GM21723 (cell line): ENCODE data around the gene SLC22A14.
"Not testable (repeated sequence)": the region's sequence is repeated elsewhere in the genome, so short reads cannot be mapped to it uniquely, and the experiment has no call there.

Experiments used
- ATAC-seq: cut with Tn5 transposase; IDR thresholded peaks from one replicate; pipeline ENCODE4 v1.9.1; 2021; ENCODE audit warnings: mild to moderate bottlenecking, moderate library complexity; ENCODE audit not compliant: unreplicated experiment

The SLC22A14 gene

DNA sequence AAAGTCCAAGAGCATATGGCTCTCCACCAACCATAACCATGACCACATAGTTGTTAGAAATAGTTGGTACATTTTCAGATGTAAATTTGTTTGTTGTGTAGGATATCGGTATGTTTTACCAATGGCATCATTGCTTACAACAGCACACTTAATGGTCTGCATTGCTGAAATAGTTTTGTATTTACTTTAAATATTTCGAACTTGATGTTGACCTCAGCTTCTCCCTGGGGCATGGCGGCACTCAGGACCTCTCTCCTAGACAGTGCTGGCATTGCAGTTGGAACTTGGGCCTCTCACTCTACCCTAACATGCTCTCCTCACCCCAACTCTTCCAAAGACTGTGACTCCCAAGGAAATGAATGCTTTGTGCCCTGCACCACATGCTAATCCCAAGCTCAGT lies 11.5 kb upstream of the SLC22A14 start:
- ATAC-seq: no peak

DNA sequence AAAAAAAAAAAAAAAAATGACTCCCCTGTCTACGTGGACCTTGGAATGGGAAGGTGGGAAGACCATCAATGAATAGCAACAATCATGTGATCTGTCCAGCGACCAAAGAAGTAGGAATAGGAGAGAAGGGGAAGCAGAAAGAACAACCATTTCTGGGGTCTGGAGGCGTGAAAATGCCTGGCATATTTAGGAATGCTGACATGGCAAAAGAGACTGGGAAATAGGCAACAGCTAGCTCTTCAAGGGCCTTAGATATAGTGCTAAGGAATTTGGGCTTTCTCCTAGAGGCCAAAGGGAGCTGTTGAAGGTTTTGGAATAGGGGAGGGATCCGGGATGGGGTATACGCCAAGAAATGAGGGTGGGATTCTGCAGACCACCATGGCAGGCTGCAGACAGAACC lies 10.5 kb upstream of the SLC22A14 start:
- ATAC-seq: no peak

DNA sequence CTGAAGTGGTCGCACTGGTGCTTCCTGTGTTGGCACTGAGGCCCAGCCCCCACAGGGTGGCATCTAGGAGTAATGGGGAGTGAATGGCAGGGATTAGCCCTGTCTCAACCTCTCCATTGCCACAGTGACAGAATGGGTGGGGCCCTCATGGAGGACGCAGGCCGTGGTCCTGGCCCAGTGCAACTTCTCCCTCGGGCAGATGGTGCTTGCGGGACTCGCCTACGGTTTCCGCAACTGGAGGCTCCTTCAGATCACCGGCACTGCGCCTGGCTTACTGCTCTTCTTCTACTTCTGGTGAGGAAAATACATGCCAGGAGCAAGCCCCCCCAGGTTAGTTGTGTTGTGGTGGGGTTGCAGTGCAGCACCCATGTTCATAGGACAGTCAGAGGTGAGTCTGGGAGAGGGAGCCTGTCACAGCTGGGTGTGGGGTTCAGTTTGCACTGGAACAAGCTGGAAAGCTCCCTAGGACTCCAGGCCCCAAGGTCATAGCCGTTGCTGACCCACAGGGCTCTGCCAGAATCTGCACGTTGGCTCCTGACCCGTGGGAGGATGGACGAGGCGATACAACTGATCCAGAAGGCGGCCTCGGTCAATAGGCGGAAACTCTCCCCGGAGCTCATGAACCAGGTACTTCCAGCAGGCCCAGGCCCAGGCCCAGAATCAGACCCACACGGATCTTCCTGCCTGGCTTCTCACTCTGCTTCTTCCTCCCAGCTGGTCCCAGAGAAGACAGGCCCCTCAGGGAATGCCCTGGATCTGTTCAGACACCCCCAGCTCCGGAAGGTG lies 7.0 kb upstream of the SLC22A14 start:
- ATAC-seq: no peak

DNA sequence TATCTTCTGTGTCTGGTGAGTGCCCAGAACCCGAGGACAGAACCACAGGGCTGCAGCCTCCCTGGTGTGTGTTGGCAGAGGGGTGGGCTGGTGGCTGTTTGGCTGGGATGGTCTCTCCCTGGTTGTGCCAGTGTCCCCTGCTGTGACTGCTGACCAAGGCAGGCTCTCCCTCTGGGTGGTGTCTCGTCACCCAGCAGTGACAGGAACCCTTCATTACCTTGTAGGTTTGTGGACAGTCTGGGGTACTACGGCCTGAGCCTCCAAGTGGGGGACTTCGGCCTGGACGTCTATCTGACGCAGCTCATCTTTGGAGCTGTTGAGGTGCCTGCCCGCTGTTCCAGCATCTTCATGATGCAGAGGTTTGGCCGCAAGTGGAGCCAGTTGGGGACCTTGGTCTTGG lies 6.4 kb upstream of the SLC22A14 start:
- no peak for ATAC-seq

DNA sequence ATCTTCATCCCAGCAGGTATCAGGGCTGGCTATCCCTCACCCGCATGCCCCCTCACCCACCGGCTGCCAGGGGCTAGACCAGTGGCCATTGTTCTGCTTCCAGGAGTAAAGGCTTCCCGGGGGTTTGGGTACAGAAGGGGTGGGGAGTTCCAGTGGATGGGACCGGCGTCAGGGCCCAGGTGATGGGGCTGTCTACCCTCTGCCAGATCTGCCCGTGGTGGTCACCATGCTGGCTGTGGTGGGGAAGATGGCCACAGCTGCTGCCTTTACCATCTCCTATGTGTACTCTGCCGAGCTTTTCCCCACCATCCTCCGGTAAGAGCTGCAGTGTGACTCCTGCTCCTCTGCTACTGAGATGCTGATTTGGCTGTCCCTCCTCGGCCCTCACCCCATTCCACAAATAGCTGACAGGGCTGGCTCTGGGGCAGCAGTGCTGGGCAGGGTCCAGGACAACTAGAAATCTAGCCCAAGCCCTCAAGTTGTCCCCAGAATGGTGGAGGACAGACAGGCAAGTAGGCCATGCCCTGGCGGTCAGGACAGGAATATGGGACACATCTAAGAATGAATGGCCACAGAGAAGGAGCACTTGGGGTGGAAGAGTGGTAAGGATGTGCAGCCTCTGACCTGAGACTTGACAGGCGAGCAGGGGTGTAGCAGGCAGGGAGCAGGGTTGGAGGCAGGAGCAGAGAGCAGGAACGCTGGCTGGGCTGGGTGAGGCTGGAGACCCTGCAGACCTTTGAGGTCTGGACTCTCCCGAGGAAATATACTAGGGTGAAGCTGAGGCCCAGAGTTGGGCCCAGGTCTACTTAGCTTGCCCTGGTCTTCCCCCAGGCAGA lies 5.8 kb upstream of the SLC22A14 start:
- no peak for ATAC-seq

DNA sequence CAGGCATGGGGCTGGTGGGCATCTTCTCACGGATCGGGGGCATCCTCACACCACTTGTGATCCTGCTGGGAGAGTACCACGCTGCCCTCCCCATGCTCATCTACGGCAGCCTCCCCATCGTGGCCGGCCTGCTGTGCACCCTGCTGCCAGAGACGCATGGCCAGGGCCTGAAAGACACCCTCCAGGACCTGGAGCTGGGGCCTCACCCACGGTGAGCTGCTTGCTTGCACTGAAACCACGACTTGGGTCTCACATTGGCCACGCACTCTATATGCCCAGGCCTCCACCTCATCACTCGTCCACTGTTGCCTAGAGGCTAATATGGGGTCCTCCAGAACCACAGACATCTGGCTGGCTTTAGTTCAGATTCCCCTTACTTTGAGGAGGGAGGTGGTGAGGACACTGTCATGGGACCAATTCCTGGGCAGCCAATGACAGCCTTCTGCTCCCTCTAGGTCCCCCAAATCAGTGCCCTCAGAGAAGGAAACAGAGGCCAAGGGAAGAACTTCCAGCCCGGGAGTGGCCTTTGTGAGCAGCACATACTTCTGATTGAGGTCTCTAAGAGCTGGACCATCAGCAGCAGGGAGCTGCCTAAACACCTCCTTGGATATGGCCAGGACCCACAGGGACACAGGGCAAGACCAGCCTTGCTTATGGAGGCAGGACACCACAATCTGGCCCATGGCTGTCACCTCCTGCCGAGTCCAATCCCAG lies 5.0 kb upstream of the SLC22A14 start:
- no peak for ATAC-seq

DNA sequence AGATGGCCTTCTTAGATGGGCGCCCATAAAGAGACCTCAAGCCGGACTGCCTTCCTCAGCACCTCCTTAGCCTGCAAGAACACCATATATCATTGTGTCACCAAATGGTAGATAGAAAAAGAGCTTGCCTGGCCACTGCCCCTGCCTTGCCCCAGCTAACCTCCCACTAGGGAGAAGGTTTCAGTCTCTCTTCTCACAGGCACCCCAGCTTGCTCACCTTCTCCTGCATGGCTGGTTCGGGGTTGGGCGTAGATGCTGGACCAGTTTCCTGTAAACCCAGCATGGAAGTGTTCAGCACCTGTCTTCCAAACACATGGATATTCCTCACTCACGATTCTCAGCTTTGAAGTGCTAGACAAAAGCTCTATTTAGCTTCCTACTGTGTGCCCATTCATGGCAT lies 3.3 kb upstream of the SLC22A14 start:
- ATAC-seq: no peak

DNA sequence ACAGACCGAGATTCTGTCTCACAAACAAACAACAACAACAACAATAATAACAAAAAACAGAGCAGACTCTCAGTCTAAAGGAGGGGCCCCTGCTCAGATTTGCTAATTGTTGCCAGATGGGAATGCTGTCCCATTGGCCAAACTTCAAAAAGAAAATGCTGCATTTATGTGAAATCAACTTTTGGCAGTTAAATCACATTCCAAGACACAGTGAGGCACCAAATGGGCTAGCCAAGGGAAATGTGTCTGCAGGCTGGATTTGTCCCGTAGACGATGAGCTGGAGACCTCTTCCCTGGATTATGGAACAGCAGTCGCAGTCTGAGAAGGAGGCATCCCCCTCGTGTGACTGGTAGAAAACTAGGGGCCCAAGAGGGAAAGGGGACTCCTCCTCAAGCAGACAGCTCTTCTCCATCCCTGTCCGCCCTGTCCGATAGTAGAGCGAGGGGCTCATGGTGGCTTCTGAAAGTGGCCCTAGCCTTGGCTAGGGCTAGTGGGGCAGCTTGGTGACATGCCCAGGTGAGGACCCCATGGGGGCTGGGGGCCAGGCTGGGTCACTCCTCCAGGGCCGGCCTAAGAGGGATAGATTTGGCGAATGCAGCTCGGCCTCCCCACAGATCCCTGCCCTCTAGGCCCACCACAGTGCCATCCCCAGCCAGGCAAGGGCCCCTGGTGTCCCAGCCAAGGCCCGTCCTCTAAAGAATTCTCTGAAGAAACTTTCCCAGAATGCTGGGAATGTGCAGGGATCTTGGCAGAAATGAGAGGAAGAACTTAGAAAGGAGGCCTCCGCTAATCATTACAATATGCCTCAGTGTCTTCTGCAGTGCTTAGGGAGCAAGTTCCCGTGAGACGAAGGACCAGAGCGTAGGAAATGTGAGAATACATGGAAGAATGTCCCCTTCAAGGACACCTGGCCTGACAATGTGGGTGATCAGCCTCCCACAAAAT lies 2.0 kb downstream of the SLC22A14 start:
- no peak for ATAC-seq

DNA sequence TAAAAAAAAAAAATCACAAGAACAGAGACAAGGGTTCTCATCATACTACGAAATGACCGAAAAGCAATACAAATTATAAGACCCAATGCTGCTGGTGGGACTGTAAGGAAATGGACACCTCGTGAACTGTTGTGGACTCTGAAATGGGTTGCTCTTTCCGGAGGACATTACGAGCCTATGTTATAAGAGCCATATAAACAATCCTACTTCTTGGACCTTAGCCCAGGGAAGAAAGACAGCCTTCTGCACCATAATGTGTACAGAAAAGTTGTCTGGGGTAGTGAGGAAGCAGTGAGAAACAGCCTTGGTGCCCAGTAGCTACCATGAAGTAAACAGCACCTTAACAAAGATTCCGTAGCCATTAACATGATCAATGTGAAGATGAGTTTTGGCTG lies 2.7 kb downstream of the SLC22A14 start:
- no peak for ATAC-seq

DNA sequence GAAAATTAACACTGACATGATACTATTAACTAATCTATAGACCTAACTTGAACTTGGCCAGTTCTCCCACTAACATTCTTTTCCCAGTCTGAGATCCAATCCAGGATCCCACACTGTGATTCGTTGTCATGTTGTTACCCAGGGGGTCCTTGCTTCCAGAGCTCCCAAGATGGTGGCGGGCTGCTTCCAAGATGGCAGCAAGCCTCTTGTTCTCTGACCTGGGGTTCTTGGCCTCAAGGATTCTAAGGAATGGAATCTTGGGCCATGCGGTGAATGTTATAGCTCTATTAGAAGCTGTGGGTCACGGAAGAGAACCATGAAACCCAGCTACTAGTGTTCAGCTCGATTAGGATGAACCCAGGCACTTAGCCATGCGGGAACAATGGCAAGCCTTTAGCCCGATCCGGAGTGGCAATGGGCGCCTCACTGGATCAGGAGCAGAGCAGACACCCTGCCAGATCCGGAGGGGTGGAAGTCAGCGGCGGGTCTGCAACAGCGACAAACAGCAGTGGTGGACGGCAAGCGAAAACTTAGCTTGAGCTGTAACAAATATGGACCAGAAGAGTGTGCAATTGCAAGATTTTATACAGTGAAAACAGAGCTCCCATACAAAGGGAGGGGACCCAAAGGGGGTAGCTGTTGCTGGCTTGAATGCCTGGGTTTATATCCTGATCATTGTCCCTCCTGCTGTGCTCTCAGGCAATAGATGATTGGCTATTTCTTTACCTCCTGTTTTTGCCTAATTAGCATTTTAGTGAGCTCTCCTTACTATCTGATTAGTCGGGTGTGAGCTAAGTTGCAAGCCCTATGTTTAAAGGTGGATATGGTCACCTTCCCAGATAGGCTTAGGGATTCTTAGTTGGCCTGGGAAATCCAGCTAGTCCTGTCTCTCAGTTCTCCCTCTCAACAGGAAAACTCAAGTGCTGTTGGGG lies 7.5 kb downstream of the SLC22A14 start:
- ATAC-seq: not testable (repeated sequence)

DNA sequence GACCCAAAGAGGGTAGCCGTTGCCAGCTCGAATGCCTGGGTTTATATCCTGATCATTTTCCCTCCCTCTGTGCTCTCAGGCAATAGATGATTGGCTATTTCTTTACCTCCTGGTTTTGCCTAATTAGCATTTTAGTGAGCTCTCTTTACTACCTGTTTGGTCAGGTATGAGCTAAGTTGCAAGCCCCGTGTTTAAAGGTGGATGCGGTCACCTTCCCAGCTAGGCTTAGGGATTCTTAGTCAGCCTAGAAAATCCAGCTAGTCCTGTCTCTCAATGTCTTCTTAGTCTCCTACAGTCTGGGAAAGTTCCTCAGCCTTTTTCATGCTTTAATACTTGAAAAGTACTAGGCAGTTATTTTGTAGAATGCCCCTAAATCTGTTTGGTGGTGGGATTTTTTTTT lies 15.0 kb downstream of the SLC22A14 start:
- not testable (repeated sequence) for ATAC-seq

DNA sequence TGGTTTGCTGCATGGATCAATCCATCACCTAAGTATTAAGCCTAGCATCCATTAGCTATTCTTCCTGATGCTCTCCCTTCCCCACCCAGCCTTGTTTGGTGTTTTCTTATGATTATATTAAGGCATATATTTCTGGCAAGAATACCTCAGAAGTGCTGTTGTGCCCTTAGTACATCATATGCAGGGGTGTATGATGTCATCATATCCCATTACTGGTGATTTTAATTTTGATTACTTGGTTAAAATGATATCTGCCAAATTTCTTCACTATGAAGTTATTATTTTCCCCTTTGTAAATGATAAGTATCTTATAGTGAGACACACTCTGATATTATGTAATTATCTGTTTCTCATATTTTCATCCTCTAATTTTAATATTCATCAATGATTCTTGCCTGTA lies 15.4 kb downstream of the SLC22A14 start:
- ATAC-seq: no peak

DNA sequence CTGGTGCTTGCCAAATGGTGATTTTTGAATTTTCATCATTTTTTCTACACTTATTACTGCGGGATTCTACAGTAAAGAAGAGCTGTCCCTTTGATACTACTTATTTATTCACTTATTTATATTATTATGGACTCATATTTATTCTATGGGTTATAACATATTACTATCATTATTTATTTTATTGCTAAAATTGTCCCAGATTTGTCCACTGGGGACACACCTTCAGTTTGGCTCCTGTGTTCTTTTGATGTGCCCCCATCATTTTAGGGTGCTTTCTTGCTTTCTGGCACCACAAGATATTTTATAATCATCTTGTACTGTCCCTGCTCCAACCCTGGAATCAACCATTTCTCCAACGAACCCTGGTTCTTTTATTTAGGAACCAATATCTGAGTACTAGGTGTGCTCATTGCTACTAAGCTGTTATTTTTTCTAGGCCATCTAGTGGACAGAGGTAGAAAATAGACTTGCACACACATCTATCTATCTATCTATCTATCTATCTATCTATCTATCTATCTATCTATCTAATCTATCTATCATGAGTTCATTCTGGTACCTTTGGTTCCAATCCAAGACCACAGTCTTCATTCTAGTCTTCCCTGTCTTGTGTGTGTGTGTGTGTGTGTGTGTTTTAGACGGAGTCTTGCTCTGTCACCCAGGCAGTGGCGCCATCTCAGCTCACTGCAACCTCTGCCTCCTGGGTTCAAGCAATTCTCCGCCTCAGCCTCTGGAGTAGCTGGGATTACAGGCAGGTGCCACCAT lies 16.0 kb downstream of the SLC22A14 start:
- no peak for ATAC-seq

DNA sequence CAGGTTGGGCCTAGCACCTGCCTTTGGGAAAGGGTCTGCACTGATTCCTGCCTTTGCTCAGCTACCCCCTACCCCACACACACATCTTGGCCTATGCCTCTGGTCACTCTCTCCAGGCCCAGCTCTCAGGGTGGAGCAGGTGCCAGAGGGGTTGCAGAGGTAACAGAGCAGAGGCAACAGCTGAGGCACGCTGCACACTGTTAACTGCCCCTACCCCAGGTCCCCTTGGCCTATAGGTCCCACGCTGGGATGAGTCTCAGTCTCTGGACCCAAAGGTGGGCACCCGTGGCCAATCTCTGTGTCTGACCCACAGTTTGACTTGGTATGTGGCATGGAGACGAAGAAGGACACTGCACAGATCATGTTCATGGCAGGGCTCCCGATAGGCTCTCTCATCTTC lies 24.8 kb downstream of the SLC22A14 start:
- ATAC-seq: no peak

DNA sequence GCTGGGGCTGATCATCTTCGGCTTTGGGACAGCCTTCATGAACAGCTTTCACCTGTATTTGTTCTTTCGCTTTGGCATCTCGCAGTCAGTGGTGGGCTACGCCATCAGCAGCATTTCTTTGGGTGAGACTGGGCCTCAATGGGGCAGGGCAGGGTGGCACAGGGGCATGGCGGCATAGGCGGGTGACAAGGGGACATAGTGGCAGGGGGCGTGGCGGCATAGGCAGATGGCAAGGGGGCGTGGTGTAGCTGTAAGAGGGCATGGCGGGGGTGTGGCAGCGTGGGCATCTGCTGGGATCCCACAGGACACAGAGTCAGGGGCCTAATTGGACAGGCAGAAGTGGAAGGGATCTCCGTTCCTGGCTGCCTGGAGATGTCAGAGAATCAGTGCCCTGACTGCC lies 25.5 kb downstream of the SLC22A14 start:
- ATAC-seq: no peak

DNA sequence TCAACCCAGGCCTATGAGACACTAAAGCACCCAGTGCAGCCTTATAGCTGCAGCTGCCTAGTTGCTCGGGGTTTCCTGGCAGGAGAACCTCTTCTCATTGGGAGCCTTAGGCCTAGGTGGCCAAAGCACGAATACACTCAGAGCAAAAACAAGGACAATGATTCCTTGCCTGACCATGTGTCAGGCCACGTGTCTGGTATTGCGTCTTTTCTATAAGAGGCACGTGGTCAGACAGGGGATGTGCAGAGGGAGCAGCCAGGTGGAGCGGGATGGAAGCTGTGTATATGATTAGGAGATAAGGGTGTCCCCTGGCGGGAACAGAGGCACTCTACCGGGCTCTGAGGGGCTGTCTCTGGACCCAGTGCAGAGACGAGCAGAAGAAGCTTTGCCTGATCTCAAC lies 26.4 kb downstream of the SLC22A14 start:
- ATAC-seq: no peak

DNA sequence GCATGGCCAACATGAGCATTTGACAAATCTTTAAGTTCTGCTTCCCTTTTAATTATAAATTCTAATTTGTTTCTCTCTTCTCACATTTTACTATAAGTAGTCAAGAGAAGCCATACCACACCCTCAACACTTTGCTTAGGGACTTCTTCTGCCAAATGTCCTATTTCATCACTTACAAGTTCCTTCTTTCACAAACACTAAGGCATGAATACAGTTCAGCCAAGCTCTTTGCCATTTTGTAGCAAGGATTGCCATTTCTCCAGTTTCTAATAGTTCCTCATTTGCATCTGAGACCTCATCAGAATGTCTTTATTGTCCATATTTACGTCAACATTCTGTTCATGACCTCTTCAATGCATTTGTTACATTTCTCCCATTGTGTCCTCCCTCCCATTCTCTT lies 29.4 kb downstream of the SLC22A14 start:
- no peak for ATAC-seq

DNA sequence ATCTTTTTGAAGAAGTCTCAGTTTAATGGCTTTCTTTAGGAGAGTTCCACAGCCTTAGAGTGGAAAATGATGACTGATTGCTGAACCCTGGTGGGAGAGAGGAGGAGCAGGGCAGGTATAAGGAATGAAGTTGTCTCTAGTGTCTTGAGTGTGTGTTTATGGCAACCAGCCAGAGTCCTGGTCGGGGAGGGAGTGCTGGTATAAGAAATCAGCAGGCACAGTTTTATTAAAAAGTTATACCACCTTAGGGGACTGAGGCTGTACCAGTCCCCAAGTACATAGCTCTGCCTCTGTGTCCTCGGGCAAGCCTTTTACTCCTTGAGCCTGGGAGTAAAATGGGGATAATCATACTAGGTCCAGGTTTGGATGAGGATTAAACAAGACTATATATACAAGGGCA lies 29.8 kb downstream of the SLC22A14 start:
- no peak for ATAC-seq

DNA sequence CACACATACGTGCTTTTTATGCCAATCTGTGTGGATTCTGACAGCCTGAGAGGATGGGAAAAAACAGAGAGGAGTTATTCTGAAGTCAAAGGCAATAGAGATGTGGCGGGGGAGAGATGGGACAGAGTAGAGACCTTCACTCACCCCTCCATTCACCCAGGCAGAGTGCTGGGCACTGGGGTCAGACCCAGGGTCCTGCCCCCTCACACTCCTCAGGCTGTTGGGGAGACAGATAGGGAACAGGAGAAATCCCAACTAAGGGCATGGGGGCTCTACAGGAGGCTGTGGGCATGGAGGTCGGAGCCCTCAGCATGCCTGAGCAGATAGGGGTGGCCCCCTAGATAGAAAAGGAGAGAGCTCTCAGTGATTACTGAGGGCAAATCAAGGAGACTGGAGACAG lies 30.3 kb downstream of the SLC22A14 start:
- no peak for ATAC-seq
